ENCODE measurements around the gene ABR.
"Not testable (repeated sequence)": the region's sequence is repeated elsewhere in the genome, so short reads cannot be mapped to it uniquely, and the experiment has no call there.

ABR gene

DNA sequence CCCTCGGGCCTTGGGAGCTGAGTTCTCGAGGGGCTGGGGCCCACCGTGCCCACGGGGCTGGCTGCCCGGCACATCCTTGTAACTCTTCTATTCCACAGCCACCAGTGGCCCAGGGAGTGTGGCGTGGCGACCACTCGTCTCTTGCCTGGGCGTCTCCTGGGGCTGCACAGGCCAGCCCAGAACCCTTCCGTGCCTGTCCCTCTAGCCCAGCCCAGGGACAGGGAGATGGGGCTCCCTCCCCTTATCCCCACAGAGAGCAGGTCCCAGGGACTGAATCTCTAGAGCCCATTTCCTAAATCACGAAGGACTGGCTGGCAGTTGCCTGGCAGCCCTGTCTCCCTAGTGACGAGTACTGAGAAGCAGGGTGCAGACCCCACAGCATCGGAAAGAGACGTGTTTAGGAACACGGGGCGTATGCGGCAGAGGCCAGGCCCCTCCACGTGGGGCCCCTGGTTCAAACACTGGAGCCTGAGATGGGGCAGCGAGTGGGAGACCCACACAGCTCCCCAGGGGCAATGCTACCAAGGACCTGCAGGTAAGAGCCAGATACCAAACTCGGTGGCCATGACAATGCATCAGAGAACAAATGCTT lies 131.8 kb downstream of the ABR start:
- DNase-seq (ENCODE audit: low read depth, low spot score), result no peak

DNA sequence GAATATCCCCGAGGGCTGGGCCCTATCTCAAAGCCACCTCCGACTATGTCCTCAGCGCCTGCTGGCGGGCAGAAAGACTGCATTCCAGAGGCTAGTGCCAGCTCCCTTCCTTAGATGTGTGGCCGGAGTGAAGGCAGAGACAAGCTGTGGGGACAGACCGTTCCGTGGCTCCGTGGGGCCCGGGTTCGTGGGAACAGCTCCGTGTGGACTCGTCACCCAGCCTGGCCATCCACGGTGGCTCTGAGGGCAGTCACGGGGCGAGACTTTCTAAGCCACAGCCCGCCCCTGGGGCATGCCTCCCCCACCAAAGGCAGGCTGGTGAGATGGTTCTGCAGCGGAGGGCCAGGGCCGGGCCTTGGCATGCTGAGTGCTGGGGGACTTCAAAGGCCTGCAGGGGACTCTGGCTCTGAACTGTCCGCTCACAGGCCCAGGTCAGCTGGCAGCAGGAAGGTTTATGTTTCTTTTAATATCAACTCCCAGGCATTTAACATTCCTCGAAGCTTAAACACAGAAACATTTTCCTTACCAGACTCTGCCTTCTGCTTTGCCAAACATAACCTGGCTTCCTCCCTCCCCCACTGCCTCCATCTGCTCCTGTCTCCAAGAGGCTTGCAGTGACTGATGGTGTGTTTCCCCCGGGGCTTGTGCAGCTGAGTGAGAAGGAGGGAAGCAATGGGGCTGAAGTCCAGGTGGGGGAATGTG lies 132.5 kb downstream of the ABR start:
- peak; percentile 76 for DNase-seq (ENCODE audit: low read depth, low spot score)

DNA sequence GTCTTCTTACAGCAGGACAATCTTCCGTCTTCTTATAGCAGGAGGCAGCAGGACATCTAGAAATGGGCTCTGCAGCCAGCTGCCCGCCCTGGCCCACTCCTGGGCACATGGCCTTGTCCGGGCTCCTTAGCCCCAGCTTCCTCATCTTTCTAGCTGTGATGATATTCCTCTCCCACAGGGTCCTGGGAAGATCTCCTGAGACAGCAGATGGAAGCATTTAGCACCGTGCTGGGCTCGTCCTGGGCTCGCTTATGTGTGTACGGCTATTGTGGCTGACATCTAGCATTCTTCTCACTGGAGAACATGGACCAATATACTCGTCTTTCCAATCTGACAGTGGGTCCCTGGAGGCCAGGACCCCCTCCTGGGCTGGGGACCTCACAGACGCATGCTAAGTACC lies 134.3 kb downstream of the ABR start:
- no peak for DNase-seq (ENCODE audit: low read depth, low spot score)

DNA sequence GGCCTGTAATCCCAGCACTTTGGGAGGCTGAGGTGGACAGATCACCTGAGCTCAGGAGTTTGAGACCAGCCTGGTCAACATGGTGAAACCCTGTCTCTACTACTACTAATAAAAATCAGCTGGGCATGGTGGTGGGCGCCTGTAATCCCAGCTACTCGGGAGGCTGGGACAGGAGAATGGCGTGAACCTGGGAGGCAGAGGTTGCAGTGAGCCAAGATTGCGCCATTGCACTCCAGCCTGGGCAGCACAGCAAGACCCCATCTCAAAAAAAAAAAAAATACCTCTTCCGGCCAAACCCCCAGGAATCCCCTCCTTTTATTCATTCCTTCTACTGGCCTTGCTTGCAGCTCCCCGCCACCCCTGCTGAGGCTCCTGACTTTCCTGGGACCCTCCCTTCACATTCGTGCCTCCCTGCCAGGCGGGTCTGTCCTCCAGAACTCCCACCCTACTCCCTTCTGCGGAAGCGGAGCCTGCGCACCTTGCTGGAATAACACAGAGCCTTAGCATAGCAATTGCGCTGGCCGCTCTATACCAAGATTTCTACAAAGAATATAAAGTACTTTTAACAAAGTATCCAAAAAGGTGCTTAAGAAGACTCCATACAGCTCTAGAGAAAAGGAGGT lies 135.3 kb downstream of the ABR start:
- not testable (repeated sequence) for DNase-seq (ENCODE audit: low read depth, low spot score)

DNA sequence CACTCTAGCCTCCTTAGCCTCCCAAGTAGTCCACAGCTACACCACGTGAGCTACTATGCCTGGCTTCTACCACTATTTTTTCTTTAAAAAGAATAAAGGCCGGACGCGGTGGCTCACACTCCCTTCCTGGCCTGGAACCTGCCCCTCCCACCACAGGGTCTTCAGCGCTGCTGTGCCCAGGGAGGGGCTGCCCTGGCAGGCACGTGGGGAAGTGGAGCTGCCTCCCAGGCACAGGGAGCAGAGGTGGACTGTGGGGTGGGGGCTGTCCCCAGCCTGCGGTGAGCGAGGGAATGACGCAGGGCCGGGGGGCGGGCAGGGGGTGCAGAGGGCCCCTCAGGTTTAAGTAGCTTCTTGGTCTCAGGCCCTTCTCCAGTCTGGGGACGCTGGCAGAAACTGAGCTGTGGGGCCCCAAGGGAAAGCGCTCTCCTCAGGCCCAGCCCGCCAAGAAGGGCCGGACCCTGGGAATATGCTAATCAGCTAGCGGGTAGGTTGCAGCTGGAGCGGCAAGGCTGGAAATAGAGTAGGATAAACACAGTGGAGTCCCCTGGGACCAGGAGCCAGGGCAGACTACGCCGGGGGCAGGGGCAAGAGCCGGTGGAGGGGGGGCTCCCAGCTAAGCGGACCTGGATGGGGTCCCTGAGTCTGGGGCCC lies 136.1 kb downstream of the ABR start:
- DNase-seq (ENCODE audit: low read depth, low spot score), result peak; percentile 44

DNA sequence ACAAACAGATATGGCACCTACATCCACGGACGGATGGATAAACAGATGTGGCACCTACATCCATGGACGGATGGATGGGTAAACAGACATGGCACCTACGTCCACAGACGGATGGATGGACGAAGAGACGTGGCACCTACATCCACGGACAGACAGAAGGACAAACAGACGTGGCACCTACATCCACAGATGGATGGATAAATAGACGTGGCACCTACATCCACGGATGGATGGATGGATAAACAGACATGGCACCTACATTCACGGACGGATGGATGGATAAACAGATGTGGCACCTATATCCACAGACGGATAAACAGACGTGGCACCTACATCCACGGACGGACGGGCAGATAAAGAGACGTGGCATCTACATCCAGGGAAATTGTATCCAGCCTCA lies 137.3 kb downstream of the ABR start:
- no peak for DNase-seq (ENCODE audit: low read depth, low spot score)

DNA sequence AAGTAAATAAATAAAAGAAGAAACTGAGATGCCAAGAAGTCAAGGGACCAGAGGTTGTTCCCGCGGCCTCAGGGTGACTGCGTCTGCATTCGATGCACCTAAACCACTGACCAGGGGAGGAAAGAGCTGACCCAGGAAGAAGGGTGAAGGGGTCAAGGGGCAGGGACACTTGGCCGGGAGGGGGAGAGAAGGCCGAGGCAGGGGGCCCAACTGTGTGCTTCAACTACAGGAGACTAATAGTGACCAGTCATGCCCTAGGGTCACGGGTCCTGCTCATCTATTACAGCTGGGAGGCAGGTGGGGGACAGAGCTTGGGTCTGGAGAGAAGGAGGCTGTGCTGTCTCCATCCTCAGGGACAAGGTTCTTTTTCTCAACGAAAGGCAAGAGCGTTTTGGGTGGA lies 138.0 kb downstream of the ABR start:
- no peak for DNase-seq (ENCODE audit: low read depth, low spot score)

DNA sequence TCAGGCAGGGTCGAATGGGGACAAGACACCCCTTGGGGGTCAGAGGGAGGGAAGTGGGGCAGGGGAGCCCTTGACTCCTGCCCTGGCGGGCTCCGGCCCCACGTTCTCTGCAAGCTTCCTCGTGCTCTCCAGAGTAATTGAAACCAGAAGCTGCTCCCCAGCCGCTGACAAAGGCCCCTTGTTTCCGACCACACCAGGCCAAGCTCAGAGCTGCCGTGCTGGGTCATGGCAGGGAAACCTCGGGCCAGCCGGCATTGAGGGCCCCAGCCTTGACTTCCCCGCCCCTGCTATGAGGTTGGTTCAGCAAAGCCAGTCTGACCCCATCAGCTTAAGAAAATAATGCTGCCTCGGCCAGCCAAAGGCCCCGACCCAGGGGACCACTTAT lies 139.6 kb downstream of the ABR start:
- no peak for DNase-seq (ENCODE audit: low read depth, low spot score)

DNA sequence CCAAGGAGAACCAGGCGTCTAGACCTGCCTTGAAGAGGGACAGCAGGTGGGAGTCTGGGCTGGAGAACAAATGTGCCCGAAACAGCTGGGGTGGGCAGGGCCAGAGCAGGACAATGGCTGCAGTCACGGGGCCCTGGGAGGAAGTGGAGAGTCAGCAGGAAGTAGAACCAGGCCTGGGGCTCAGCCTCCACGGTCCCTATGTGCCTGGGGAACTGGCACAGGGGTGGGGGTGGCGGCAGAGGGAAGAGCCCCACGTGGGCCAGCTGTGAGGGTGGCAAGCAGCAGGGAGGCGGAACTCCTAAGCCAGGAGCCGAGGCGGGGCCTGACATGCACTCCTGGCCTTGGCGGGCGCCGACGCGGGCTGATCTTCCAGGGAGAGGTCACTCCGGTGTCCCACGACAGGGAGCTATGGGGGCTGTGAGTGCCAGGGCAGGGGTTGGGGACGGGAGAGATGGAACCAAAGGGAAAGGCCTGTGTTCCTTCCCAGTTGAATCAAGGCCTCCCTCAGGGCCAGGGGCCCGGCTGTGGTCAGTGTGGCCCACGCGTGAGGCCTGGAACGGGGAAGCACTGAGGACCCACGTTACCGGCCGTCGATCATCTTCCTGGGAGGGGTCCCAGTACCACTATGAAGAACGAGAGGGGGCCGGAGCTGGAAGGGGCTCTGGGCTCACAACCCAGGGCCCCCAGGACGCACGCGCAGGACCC lies 140.1 kb downstream of the ABR start:
- DNase-seq (ENCODE audit: low read depth, low spot score), result no peak

DNA sequence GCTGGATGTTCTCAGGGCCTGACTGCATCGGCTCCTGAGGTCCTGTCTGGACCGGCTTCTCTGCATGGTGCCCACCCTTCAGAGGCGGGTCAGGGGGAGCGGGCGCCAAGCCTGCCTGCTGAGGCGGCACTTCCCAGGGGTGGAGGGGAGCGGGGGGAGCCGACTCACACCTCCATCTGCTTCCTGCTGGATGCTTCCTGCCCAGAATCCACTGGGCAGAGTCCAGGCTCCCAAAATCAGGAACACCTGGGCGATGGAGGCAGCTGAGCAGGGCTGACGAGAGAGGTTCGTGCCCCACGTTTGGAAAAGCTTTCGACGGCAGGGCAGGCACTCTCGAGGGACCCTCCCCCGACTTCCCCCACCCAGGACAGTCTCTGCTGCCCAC lies 140.7 kb downstream of the ABR start:
- no peak for DNase-seq (ENCODE audit: low read depth, low spot score)

DNA sequence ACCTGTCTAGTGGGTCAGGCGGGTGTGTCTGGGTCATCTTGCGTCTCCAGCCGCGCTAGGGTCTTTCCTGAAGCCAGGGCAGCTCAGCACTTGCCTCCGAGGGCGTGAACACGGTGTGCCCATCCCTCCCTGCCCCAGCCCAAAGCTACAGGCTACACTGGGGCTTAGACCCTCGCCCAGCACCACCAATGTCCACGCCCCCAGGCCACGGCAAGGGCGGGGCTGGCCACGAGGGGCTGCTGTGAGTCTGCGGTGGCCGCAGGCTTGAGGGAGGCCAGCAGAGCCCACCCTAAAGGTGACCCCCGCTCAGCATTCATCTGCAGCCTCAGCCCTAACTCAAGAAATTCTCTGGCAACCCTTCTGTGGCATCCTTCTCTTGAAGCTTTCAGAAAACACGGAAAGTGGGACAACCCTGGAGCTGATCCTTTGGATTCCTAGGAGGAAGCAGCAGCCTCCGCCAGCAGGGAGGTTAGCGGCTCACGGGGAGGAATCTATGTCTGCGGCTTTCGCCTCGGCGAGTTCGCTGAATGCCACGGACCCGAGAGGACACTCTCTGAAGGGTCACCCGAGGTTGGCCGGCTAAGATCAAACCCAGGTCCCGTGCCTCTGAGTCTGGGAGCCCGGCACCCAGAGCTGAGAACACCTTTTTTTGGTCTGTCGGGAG lies 141.2 kb downstream of the ABR start:
- no peak for DNase-seq (ENCODE audit: low read depth, low spot score)

DNA sequence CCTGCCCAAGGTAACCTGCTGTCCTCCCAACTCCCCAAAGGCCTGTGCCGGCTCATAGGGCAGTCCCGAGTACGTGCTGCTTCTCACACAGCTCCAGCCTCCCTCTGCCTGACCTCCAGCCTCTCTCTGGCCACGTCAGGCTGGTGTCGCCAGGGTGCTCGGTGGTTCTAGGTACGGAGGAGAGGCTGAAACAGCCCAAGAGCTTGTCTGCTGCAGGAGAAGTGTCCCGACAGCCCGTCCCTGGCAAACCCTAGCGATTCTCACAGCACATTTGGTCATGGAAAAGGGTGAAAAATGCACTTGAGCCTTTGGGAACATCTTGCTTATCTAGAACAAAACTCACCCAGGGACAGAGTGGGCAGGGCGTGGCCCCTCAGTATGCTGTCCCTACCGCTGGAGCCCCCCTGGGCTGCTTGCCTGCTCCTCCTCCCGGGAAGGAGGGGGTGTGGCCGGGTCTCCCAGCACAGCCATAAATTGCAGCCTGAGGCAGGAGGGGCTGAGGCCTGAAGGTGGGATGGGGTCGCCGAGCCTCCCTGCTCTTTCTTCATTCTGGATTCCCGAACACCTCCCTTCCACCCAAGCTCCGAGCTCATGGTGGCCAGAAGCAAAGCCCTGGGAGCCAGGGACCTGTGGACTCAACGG lies 142.4 kb downstream of the ABR start:
- no peak for DNase-seq (ENCODE audit: low read depth, low spot score)

DNA sequence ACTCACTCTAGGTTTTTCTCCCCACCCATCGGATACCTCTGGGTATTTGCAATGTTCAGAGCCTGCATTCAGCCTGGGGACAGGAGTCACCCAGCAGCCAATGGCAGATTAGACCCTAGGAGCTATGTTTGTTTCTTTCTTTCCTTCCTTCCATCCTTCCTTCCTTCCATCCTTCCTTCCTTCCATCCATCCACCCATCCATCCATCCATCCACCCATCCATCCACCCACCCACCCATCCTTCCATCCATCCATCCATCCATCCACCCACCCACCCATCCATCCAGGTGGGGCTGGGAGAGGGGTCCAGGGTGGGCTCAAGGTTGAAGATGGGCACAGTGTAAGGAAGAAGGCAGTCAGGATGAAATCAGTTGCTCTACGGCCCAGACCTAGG lies 142.9 kb downstream of the ABR start:
- DNase-seq (ENCODE audit: low read depth, low spot score), result no peak

DNA sequence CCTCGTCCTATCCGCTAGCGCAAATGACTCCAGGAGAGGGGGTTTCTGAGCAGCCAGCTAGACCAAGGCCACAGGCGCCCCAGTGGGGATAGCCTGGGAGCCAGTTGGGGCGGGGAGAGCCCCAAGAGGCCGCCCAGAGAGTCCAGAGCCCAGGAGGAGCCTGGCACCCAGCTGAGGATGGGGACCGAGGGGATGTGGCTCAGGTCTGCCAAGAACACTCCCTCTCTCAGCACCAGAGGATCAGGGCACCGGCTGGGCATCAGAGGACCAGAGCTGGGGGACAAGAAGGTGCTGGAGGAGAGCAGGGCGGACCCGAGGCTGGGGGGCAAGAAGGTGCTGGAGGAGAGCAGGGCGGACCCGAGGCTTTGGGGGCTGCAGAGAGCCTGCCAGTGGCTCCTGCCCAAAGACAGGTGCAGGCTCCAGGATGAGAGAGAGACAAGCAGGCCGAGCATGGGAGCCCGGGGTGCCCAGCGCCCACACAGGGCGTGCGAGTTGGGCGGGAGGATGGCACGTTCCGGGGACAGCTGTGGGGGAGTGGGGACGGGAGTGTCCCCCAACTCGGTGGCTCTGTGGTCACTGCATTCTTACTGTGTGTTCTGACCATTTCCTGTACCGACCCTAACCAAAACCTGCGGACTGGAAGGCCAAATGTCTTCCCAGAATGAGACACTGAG lies 143.5 kb downstream of the ABR start:
- DNase-seq (ENCODE audit: low read depth, low spot score), result no peak

DNA sequence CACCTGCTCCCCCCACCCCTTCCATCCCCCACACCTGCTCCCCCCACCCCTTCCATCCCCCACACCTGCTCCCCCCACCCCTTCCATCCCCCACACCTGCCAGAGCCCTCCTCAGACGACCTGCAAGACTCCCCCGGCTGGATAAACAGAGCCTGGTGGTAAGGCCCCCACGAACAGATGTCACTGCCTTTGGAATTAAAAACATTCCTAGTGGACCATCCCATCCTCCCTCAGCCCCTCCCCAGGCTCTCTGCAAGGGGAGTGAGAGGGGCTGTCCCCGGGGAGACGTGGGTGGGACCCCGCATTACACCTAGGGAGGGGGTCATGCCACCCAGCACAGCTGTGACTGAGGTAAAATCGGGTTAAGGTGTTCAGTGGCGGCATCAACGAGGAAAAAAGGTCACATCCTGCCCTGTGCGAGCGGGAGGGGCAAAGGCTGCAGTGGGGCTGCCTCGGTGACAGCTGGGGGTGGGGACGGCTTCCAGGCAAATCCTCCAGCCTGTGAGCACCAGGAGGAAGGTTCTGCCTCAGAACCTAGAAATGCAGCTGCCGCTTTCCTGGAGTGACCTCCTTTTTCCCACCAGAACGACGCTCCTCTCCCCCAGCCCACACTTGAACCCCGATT lies 144.1 kb downstream of the ABR start:
- no peak for DNase-seq (ENCODE audit: low read depth, low spot score)

DNA sequence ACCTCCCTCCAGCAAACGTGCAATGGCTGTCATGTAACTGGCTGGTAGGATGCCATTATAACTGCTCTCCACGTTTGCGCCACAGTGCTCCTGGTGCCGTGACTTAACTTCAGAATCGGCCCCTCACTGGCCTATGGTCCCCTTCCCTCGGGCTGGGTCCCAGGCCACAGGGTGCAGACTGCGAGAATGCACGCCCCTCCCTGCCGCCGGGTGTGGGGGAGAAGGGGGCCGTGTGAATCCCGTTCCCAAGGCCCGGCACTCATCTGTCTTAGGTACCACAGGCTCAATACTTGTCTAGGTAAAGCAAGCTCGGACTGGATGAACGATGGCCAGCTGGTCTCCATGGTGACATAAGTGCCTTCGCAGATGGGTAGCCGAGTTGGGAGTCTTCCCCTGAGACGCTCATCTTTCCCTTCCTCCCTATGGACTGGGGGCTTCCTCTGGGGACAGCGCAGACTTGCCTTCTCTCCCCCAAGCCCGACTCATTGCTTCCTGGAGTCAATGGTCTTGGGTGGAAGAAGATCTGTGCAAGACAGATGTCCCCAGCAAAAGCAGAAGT lies 145.1 kb downstream of the ABR start:
- DNase-seq (ENCODE audit: low read depth, low spot score), result no peak

DNA sequence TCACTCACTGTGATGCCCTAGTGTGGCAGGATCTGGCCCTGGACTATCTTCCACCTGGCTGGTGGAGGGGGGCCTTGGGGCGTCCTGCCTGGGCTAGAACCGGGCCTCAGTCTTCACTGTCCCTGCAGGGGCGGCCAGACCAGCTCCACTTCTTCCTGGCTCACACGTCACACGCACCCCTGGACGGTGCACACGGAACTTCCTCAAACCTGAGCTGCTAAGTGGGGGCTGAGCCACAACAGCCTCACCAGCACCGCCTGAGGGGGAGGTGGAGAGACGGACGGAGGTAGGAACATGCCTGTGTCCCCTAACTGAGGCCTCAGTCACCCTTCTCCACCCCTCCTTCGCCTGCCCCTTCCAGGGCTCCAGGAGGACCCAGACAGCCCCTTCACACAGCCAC lies 146.3 kb downstream of the ABR start:
- no peak for DNase-seq (ENCODE audit: low read depth, low spot score)

DNA sequence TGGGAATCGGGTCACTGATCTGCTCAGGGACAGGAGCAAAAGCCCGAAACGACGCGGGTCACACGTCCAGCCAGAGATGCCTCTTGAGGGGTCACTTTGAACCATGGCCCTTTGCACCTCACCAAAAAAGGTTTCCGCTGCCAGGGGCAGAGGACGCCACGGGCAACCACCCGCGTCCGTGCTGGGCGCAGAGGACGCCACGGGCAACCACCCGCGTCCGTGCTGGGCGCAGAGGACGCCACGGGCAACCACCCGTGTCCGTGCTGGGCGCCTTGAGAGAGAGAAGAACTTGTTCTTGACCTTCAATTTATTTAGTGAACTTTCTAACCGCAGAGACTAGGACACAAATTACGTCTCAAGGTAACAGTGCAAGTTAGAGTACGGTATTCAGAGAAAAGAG lies 147.4 kb downstream of the ABR start:
- no peak for DNase-seq (ENCODE audit: low read depth, low spot score)

DNA sequence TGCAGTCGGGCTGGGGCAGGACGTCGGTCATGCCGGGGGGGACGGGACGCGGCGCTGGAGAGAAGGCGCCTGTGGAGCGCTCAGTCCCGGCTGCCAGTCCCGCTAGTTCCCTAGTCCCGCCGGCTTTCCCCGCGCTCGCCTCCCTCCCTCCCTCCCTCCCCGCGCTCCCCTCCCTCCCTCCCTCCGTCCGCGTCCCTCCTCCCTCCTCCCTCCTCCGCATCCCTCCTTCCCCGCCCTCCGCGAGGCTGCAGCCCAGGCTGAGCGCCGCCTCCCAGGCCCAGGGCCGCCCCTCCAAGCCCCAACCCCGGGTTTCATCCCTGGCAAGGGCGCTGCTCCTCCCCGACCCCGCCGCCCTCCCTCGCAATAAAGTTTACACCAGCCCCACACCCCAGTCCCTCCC lies 148.1 kb downstream of the ABR start:
- peak; percentile 76 for DNase-seq (ENCODE audit: low read depth, low spot score)

Measured in astrocyte of the hippocampus (primary cell).